HG03342 (cell line): ENCODE results near the gene FGD1.

ENCODE experiments used
- ATAC-seq: cut with Tn5 transposase; IDR thresholded peaks from one replicate; pipeline ENCODE4 v1.9.1; 2021; ENCODE audit warnings: mild to moderate bottlenecking, moderate library complexity; ENCODE audit not compliant: unreplicated experiment

Gene FGD1

GRCh38 chrX:54473993-54474859 lies 21.8 kb downstream of the FGD1 start:
- ATAC-seq, result no peak

GRCh38 chrX:54470054-54470760 lies 25.8 kb downstream of the FGD1 start:
- ATAC-seq, result no peak

- ATAC-seq, result no peak
Observed at GRCh38 chrX:54452920-54453319, 43.1 kb downstream of the FGD1 start.

DNA sequence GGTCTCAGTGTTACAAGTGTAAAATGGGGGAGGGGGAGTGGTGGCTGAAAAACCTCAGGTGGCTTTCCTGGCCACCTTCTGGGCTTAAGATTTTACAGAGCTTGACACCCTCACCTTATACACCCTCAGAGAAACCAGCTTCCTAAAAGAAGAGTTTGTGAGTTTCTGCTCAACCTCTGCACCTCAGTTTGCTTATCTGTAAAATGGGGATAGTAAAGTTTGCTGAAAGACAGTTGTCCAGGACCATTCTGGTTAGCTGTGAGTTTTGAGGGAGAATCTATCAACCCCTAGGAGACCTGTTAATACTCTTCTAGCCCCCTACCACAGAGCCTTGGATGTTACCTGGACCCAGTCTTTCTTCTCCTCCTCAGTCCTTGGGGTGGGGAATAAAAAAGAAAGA lies 46.1 kb downstream of the FGD1 start:
- no peak for ATAC-seq

GRCh38 chrX:54447461-54447860 lies 48.6 kb downstream of the FGD1 start:
- no peak for ATAC-seq

- ATAC-seq, result no peak
Observed at GRCh38 chrX:54446084-54446483, 50.0 kb downstream of the FGD1 start.

DNA sequence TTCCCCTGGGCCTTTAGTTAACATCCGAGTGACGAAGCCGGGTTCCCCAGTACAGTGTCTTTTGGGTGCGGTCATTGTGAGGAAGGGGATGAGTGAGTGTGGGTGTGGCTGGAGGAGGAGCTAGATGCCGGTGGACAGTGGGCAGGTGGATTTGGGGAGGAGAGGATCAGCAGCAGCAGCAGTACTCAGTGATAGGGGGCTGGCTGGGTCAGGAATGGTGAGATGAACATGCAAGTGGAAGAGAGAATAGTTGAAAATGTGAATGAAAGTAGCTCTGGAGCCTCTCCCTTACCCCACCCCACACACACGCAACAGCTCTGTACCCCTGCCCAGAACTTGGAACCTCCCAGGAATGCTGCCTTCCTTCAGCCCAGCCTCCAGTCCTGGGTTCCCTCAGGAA lies 51.3 kb downstream of the FGD1 start:
- no peak for ATAC-seq

DNA sequence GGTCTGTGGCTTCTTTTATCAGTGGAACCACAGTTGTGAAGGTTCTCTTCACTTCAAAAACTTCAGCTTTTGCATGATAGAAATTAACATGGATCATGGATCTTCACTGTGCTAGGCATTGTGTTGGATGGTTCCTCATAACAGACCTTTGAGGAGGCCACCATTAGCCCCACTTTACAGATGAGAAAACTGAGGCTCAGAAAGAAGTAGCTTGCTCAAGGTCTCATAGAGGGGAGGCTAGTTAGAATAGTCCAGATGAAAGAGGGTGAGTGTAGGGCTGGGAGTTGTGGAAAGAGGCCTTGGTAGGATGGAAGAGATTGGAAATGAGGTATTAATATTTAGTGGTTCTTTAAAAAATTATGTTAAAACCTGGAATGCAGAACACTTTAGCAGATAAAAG lies 53.2 kb downstream of the FGD1 start:
- no peak for ATAC-seq

DNA sequence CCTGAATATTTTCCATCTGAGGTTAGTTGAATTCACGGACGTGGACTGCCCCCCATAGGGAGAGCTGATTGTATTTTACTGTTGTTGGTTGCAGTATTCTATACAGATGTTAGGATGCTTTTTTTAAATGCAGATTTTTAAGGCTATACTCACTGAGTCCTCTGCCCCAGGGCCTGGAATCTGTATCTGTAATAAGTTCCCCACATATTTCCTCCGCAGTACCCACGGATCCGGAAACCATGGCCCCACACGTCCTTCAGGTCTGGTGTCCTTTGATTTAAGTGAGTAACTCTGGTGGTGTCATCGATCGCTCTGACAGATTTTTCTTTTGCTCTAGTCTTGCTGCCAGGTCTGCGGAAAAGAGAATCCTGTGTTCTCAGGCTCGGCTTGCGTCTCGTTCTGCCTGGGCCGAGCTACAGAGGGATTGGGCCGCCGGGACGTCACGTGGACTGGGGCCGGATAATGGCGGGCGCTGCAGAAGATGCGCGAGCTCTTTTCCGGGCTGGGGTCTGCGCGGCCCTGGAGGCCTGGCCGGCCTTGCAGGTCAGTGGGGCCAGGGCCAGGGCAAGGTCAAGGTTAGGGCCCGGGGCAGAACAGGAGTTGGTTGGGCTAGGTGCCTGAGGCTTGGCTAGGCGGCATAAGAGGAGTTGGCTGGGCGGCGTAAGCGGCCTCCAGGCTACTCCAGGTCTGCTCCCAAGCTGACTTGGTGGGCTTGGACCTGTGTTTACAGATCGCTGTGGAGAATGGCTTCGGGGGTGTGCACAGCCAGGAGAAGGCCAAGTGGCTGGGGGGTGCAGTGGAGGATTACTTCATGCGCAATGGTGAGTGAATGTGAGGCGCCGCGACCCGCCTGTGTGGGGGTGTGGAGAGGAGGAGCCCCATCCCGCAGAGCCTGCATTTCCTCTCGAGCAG lies 55.8 kb downstream of the FGD1 start, which contains the start of gene TSR2:
Gene TSR2, plus strand, starts transcription at position 445 of the 912 bp plus-strand sequence. Its CDS starts 18 bp downstream, at position 463.
- peak; percentile 98 for ATAC-seq

DNA sequence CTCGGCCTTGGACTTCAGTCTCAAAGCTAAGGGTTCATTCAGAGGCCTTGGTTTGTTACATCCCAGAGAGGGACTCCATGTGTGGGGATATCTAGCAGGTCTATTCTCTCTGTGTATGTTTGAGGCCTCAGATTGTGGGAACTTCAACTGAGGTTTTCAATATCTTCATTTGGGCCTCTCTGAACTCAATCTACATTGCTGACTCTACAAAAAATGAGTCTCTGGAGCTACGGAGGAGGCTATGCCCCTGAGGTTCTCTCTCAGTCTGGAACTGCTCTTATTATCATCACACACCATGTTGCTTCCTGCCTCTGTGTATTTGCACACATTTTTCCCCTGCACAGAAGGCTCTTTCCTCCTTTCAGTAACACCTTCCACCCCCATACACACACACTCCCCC lies 60.9 kb downstream of the FGD1 start:
- ATAC-seq, result no peak

DNA sequence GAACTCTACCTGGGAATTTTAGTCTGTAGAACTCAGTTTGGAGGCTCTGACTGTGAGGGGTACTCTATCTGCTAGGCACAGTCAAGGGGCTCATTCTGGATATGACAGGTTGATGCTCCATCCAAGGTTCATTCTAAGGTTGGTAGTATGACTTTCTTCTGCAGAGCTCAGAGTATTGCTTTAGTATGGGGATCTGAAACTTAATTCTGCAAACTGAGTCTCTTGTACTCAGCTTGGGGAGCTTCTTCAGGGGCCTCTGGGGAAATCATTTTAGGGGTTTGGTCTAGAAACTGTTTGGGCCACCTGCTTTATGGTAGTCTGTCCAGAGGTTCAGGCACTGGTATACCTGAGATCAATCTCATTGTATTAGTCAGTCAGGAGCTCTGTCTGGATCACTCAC lies 65.5 kb downstream of the FGD1 start:
- ATAC-seq, result peak; percentile 86

- ATAC-seq, result no peak
Observed at GRCh38 chrX:54427837-54428424, 68.1 kb downstream of the FGD1 start.

DNA sequence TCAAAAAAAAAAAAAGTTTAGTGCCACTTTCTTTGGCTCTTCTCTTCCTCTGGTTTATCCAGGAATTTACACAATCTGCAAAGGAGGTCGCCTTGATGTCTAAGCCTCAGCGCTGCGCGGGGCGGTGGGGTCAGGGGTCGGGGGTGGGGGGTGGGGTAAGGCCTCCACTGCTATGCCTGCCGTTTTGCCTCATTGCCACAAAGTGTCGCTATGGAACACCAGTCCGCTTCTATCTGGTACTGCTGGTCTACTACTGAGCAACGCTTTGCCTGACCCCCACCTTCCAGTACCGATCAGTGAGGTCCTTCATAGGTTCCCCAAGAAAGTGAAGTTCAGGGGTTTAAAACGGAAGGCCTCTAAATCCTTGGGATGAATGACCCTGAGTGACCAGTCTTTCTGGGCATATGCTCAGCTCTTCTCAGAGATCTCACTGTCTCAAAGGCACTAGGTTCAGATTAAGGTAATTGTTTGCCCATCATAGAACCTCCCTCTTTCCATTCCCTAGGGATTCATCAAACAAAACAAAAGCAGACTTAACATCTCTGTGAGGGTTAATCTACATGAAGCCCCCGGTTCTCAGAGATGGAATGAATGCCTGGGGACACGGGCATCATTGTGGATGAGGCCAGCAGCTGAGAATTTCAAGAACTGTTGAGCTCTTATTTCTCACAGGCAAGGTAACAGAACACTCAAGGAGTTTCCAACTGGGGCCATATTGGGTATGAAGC lies 72.7 kb downstream of the FGD1 start:
- no peak for ATAC-seq

DNA sequence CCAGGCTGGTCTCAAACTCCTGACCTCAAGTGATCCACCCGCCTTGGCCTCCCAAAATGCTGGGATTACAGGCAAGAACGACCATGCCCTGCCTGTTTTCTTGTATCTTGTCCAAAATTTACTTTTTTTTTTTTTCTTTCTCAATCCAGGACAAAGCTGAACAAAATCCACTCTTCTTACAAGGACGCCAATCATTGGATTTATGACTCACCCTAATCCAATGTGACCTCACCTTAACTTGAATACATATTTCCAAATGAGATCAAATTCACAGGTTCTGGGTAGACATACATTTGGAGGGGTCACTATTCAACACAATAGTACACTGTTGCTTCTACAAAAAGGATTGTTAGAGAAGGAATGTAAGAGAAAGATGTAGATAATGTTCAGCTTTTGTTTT lies 73.9 kb downstream of the FGD1 start:
- ATAC-seq, result no peak

DNA sequence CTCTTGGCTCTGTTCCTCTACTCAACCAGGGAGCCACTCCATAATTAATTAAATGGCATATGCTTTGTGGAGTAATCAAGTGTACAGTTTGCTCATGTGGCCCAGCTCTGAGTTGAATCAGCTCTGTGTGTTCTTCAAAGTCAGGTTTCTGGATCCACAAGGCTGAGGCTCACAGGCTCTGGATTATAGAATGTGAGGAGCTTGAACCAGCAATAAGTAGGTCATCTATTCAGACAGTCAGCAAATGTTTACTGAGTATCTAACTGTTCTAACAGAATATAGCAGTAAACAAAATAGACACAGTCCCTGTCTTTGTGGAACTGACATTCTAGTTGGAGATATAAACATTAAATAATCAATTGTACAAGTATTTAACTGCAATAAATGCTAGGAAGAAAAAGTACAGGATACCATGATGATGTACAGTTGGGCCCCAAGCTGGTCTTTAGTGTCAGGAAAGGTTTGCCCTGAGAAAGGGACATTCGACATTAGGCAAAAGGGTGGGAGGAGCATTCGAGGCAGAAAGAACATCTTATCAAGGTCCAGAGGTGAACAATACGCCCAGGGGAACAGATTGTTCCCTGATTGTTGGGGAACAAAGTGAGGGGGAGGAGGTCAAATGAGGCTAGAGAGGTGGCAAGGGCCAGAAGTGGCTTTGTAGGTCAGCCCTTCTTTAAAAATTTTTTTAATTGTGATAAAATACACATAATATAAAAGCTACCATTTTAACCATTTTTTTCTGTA lies 76.3 kb downstream of the FGD1 start:
- no peak for ATAC-seq

GRCh38 chrX:54416965-54417364 lies 79.1 kb downstream of the FGD1 start:
- ATAC-seq, result no peak

DNA sequence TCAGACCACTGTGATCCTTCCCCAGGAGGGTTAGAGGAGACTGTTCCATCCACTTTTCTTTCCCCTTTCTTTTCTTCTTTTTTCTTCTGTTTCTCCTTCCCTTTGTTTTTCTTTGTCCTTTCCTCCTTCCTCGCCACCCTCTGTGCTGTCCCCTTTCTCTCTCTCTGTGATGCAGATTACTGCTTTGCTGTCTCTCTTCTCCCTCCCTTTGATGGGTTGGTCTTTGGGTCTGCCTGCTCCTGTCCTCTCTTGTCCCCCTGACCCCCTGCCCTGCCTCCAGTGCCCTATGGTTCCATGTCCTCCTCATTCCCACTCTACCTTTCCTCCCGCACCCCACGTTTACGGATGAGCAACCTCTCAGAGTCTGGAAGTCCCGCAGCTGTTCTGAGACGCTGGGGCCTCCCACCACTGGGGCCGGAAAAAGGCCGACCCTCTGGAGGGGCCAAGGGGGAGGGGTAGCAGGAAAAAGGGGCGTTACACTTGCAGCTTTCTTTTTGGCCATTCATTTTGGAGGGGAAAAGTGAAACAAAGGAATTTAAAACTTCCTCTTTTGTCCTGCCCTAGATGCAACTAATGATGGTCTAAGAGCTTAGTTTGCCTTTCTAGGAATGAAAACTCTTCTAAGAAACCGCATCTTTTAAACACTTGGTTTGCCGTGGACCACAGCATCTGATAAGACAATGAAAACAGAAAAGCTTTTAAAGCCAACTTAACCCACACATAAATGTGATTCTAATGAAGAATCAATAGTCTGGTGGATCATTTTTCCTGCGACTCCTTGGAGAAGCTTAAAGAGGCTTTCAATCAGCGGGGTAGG lies 80.3 kb downstream of the FGD1 start:
- ATAC-seq, result no peak

DNA sequence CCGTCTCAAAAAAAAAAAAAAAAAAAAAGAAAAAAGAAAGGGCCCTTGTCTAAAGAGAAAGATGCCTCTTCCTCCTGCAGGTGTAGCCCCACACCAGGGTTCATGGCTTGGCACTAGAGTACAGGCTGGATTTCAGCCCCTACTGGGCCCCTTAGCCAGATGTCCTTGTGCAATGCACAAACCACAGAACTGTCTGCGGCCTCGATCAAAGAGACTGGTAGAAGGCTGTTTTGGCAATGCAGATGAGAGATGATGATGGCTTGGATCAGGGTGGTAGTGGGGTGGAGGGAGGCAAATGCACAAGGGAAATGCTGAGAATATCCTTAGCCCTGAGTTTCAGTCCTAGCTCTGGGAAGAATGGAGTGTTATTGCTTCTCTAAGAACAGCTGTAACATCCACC lies 82.3 kb downstream of the FGD1 start:
- ATAC-seq, result no peak

GRCh38 chrX:54411732-54412131 lies 84.3 kb downstream of the FGD1 start:
- no peak for ATAC-seq
